Stimulated activated CD4-positive, alpha-beta T cell treated with anti-CD3 and anti-CD28 coated beads, Interleukin-1b, Interleukin-23, amount 100 ng/mL, for 1 hour (primary cell): ENCODE results near the gene GUCA1A.
A peak's percentile ranks its signal among the peaks of the same experiment; 100 is the strongest.
"Not testable (repeated sequence)": the region's sequence is repeated elsewhere in the genome, so short reads cannot be mapped to it uniquely, and the experiment has no call there.

Experiments
- DNase-seq, 2 donors: peaks; one replicate each; pipeline ENCODE4 v3.0.0-alpha.2; 2020; ENCODE audit warnings: low read depth in 2 of 2

Gene GUCA1A

DNA sequence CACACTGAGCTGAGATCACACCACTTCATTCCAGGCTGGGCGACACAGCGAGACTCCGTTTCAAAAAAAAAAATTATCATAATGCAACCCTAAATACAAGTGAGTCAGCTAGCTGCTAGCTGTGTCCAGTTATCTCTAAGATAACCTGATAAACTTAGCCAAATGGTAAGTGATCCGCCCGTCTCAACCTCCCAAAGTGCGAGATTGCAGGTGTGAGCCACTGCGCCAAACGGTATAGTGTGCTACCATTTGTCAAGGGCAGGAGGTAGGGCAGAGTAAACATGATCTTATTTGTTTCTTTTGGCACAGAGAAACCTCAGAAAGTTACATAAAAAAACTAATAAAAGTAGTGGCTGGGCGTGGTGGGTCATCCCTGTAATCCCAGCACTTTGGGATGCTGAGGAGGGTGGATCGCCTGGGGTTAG is 26.0 kb upstream of the GUCA1A start:
- DNase-seq, result no peak

DNA sequence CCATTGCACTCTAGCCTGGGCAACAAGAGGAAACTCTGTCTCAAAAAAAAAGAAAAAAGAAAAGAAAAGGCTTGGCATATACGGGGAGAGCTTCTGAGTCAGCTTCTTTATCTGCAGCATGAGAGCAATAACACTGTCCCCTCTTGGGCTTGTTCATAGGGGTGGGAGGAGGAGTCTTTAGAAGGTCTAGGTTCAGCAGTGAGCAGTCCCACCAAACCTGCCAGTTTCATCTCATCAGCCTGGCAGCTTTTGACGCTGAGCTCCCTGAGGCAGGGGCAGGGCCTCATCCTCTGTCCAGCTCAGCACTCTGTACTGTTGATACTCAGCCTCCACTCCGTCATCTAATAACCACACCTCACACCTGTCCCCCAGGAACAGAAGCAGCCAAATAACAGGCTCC is 25.1 kb upstream of the GUCA1A start:
- no peak for DNase-seq

DNA sequence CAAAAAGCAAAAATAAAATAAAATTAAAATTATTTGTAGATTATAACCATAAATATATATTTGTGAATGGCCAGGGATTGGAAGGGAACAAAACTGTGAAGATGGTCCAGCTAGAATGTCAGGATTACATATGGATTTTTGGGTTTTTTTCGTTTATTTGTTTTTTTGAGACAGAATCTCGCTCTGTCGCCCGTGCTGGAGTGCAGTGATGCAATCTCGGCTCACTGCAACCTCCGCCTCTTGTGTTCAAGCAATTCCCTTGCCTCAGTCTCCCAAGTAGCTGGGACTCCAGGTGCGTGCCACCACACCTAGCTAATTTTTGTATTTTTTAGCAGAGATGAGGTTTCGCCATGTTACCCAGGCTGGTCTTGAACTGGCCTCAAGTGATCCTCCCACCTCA is 22.9 kb upstream of the GUCA1A start:
- DNase-seq, result no peak

DNA sequence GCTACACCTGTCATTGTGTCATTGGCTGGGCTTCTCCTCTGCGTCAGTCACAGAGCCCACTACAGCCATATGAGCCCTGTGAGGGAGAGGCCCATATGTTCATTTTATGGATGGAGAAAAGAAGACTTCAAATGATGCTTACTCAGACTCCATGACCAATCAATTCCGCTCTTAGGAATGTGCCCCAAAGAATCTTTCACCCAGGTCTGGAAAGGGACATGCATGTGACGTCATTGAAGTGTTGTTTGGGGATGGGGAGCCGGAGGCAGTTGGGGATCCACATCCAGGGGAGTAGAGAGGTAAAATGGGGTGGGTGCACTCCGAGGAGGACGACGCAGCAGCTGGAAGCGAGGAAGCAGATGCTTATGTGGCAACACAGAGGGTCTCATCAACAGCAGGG is 21.1 kb upstream of the GUCA1A start:
- no peak for DNase-seq

DNA sequence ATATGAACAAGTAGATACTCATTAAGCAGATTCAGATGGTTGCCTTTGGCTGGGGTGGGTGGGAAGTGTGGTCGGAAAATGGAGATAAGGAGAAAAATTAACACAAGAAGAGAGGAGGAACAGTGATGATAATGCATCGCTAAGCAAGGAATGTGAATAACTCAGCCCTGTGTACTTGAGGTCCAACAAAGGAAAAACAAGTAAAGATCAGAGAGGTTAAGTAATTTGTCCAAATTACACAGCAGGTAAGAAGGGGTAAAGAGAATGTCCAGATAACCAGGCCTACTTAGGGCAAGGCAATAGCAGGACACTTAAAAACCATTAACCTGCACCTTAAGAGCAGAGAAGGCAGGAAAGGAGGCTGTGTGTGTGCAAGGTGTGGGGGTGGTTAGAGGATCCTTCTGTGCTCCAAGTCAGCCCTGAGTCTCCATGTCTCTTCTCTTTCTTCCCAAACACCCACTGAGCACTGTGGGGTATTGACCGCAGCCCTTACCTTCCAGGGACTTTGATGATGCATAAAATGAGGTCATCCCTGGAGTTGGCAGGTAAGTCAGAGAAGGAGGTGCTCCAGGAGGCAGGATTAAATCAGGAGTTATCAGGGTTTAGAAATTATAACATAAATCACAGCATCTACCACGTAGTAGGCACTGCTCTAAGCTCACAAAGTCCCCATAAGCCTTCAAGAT is 20.5 kb upstream of the GUCA1A start:
- not testable (repeated sequence) for DNase-seq

DNA sequence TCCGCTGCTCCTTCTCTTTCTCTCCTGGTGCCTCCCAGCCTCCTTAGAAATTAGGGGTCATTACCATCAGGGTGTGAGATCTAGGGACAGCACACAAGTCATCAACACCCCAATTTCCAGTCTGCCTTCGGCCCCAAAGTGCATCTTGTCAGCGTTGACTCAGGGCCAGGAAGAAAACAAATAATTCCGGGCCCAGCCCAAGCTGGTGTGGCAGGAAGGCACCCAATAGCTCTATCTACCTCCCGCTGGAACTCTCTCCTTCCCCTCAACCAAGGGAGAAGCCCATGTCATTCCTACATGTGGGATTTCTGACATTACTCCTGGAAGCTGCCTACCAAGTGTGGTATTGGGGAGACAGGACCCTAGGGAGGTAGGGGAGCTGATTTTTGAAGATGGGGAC is 19.2 kb upstream of the GUCA1A start:
- no peak for DNase-seq

DNA sequence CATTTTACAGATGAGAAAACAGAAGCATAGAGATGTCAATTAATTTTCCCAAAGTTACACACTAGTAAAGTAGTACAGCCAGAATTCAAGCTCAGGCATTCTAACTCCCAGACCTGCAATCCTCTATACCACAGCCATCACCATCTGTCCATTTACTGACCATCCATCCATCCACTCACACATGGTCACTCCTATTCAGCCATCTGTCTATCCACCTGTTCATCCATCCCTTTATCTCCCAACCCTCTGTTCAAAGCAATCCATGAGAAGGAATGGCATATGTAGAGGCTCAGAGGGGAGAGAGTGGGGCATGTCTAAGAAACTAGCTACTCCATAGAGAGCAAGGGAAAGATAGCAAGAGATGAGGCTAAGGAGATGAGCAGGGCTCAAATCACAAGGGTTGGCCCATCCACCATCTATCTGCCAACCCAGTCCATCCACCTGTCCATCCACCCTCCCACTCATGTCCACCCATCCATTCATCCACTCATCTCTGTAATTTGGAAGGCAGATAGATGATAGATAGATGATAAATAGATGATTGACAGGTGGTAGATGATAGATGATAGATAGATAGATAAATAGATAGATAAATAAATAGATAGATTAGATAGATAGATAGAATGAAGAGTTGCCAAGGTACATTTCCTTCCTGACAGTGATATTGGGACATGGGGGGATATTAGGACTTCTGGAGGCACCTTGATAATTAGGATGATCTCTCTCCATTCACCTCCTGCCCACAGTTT is 18.5 kb upstream of the GUCA1A start:
- DNase-seq, result no peak

DNA sequence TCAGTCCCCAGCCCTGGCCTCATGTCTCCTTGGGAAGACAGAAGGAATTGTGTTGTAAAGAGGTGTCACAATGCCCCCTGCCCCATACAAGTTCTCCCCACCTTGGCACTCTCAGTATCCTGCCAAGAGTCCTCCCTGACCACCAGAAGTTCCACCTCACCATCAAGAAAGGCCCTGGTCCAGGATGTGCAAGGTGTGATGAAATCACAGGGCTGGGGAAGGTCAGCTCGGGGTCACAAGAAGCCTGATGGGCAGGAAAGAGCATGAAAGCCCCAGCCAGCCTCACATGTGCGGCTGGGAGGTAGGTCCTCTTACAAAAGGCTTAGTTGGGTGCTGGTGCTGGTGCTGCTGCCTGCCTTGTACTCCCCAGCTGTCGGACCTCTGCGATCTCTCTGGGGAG is 17.9 kb upstream of the GUCA1A start:
- no peak for DNase-seq

DNA sequence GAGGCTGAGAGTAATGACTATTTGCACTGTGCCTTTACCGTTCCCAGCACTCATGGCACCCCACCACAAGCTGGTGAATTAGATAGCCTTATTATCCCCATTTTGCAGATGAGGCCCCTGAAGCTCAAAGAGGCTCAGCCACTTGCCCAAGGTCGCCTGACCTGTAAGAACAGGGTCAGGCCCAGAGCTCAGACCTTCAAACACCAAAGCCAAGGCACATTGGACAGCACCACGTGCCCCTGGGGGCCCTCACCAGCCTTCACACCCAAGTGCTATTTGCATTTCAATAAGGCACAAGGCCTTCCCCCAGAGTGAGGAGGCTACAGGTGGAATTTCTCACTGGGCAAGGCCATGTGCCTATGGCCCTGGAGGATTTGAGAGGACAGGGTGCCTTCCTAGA is 16.5 kb upstream of the GUCA1A start:
- DNase-seq, result no peak

DNA sequence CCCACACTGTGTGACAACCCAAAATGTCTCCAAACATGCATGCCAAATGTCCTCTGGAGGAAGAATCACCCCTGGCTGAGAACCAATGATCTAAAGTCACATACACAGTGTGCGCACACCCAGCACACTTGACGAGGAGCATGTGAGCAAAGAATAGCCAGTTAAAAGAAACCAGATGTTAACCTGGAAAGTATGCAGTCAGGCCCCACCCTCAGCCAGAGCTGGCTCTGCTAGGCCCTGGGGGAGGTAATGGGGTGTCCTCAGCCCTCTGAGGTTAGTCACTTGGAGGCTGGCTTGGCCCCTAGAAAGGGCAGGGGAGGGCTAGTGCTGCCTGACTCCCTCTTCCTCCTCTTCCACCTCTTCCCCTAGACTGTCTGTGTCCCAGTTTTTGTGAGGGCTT is 15.2 kb upstream of the GUCA1A start:
- no peak for DNase-seq

DNA sequence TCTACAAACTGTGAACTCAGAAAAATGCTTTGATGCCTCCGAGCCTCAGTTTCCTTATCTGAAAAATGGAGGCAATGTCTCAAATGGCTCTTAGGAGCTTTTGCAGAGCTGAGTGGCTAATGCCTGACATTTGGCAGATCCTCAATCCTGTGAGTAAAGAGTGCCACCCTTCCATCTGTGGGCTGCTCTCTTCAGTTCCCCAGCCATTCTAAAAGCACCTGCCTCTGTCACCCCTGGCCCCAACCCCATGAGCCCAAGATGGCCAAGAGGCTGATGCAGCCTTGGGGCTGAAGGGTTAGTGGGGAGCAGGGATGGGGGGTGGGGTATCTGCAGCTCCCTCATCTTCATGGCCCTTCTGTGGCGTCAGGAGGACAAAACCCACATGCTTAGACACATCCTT is 14.5 kb upstream of the GUCA1A start:
- DNase-seq, result no peak

DNA sequence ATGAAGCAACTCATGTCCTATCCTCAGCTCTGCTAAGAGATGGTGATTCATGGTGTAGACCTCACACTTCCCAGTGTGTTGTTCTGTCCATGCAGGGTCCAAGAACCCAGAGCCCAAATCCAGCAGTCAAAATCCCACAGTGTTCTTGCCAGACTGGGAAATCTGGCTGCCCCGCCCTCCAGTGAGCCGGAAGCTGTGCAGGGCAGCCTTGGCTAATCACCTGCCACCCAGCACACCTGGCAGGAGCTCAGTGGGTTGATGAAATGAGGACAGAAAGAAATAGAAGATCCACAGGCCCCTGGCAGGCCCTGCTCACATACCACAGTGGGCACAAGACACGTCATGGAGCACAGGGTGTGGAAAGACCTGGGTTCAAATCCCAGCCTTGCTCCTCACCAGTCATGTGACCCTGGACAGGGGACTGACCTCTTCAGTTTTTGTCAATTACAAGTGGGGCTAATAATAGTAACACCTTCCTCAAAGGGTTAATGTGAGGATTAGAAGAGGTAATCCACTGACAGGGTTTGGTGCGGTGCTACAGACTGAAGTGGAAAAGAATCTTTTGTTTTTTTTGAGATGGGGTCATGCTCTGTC is 13.6 kb upstream of the GUCA1A start:
- DNase-seq, result no peak

DNA sequence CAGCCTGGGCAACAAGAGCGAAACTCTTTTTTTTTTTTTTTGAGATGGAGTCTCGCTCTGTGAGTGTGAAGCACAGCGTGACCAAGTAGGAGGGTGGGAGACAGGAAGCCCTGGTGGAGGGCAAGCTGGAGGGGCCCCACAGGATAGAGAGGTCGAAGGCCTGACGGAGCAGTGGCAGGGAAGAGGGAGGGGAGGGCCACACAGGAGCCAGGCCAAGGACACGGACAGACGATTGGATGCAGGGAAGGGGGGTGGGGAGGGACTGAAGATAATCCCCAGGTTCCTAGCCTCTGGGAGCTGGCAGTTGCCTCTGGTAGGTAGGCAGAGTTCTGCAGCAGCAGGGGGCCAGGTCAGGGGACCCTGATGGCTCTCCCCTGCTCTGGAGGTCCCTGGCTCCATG is 10.8 kb upstream of the GUCA1A start:
- DNase-seq, result no peak

DNA sequence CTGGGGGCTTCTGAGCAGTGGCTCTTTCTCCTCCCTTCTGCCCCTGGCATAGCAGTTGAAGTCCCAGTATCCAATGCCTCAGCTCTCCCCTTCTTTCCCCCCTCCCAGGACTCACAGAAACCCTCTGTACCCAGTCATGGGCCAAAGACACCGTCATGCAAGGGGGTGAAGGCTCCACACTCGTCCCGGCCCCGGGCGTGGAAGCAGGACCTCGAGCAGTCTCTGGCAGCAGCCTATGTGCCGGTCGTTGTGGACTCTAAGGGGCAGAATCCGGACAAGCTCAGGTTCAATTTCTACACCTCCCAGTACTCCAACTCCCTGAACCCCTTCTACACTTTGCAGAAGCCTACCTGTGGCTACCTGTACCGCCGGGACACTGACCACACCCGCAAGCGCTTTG is 10.4 kb upstream of the GUCA1A start:
- no peak for DNase-seq

DNA sequence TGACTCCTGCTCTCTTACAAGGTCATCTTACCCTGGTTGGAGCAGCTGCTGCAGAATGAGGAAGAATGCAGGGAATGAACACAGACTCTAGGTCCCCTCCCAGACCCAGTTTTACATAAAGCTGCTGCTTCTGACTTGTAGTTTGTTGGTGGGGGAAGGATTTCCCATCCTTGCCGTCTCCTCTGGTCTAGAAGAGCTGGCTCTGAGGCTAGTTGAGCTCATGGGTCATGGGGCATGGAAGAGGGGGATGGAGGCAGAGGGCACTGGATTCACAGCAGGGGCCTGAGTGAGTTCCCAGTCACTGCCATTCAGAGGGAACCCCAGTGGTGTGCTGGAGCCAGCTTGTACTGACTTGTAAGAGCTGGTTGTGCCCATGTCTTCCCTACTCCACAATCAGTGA is 9.2 kb upstream of the GUCA1A start:
- no peak for DNase-seq

DNA sequence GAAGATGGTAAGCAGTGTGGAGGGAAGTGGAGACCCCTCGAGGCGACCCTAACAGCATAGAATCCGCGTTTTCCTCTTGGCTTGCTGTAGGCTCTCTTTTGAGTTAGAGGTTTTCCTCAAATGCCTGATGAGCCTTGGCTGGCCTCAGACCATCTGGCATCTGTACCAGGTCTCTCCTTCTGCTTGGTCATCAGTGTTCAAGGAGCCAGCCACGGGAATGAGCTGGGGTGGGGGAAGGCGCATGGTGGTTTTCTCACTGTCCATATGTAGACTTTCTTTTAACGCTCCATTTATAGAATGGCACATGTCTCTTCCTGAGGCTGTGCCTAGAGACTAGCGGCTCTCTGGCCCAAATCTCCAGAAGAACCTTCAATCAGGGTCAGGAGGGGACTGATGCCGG is 8.1 kb upstream of the GUCA1A start:
- no peak for DNase-seq

DNA sequence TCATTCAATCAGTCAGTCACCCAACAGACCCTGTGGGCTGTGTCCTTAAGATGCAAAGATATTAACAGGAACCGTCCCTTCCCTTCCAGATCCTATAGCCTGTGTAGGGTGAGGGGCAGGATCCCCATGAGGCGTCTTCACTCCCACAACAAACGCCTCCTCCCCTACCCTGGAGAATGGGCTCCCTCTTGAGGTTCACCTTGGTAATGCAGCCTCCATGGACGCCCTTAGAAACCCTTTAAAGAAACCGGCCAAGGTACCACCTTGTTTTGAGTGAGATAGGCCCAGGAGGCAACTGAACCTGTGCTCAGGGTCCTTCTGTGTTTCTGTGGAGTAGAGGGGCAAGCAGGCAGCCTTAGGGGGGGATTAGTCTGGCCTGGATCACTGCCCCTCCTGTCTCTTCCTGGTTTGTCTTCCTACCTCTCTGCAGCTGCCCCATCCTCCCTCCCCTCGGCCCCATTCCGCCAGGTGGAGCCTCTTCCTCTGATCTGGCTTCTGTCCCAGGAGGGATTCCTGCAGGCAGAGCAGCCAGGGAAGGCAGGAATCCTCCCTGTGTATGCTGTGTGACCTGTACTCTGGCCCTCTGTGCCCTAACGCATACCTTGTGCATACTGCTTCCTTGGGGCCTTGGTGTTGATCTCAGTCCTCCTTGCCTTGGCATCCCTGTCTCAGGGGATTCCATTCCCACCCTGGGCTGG is 6.6 kb upstream of the GUCA1A start:
- peak; percentile 47 to 71 for DNase-seq

DNA sequence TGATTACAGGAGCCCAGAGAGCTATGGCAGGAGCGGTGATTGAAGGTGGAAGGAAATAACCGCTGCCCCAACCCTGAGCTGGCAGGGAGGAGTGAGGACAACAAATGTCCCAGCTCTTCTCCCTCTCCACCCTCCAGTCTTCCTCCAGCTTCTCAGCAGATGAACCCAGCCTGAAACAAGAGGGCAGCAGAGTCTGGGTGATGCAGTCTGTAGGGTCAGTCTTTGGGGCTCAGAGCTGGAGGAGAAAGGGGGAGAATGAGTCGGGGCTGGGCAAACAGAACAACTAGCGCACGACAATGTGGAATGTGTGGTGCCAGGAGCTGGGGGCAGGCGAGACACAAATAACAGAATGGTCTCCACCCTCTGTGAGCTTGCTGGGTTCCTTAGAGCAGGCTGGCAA is 4.5 kb upstream of the GUCA1A start:
- no peak for DNase-seq

DNA sequence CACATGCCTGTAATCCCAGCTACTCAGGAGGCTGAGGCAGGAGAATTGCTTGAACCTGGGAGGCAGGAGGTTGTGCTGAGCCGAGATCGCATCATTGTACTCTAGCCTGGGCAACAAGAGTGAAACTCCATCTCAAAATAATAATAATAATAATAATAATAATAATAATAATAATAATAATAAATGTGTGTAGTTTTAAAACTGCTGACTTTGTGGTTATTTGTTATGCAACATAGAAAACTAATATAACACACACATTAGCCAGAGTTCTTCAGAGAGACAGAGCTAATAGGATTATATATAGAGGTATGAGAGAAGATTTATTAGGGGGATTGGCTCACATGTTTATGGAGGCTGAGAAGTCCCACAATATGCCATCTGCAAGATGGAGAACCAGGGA is 3.4 kb upstream of the GUCA1A start:
- not testable (repeated sequence) for DNase-seq

DNA sequence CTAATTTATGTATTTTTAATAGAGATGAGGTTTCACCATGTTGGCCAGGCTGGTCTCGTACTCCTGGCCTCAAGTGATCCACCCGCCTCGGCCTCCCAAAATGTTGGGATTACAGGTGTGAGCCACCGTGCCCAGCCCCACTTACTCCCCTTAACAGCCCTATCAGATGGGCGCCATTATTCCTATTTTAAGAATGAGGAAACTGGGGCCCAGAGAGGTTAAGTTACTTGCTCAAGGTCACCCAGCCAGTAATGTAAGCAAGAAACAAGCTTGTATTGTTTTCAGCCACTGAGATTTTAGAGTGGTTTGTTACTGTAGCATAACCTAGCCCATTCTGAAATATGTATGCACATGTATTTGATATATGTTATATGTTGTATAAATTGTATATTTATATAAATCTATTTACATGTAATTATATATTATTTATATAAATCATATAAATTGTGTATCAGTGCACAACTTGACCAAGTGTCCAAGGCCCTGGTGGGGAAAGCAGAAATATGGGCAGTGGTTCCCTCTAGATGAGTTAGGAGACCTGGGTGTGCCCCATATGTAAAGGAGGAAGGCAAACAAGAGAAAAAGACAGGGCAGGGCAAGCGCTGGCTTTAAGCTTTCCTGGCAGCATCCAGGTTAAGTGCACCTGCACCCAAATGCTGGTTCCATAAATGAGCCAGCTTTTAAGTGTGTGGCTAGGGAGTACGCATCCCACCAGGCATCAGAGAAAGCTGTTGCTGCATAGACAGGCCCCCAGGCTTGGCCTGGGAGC is 1.2 kb upstream of the GUCA1A start:
- DNase-seq, result no peak

DNA sequence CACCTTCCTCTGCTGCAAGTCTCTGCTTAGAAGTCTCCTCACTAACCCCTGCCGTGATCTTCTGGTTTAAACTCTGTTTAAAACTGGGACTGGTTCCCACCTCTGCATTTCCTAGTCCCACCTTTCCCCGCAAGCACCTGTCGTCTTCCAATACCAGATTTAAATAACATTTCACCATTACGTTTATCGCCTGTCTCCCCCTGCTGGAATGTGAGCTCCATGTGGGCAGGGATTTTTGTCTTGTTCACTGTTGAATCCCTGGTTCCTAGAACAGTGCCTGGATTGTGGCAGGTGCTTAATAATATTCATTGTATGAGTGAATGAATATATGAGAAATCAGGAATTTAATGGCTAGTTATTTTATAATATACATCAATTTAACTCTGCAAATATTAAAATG is 2.7 kb downstream of the GUCA1A start:
- DNase-seq, result no peak

DNA sequence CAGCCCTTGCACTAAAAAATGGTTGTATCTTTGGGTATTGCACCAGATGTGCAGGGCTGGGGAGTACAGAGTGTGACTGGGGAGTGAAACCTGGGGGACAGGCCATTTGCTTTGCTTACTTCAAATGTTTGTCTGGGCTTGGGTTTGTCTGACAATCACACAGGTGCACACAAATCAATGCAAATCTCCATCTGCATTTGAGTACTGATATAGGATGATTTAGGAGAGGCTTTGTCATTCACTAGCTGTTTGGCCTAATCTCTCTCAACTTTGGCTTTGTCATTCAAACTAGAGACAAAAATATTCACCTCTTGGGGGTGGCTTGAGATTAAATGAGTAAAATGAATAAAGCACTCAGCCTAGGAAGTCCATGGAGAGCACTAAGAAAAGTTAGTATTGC is 3.8 kb downstream of the GUCA1A start:
- DNase-seq, result no peak
